HG03520 (cell line): ENCODE measurements around the gene CLEC18B.
"Not testable (repeated sequence)": the region's sequence is repeated elsewhere in the genome, so short reads cannot be mapped to it uniquely, and the experiment has no call there.

Source experiments
- ATAC-seq: cut with Tn5 transposase; IDR thresholded peaks from one replicate; pipeline ENCODE4 v1.9.1; 2021; ENCODE audit warnings: mild to moderate bottlenecking, moderate library complexity; ENCODE audit not compliant: unreplicated experiment

CLEC18B gene

DNA sequence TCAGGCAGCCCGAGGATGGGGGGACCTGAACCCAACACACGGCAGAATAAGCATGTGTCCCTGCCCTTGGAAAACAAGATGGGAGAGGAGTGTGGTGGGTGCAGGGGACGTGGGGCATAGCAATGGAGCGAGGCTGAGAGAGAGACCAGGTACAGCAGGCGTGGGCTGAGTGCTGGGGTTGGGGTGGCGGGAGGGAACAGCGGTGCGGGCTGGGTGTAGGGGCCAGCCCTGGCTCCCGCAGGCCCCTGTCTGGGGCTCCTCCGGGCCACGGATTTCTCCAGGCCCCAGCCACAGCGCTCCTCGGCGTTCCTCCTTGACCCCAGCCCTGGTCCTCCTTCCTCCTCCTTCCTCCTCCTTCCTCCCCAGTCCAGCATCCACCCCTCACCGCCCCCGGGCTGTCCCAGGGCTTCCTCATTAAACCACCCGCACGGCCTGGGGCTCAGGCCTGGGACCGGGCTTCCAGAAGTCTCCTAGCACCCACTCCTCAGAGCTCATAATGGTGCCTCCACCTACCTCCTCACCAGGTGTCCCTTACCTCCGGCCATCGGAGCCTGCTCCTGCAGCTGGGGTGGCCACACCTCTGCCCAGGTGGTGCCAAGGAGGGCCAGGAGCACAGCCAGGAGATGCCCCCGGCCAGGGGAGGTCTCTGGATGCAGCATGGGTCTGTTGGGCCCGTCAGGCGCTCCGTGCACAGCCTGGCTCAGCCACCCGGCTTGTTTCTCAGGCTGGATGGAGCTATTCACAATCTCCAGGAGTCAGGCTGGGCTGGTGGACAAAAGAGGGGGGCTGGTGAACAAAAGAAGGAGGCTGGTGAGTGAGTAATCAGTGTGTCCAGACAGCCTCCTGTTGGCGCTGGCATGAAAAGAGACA lies at the start of gene CLEC18B:
Gene CLEC18B, minus strand, starts transcription at position 867 of the 870 bp plus-strand sequence. Its CDS starts 208 bp downstream, at position 659.
- not testable (repeated sequence) for ATAC-seq

DNA sequence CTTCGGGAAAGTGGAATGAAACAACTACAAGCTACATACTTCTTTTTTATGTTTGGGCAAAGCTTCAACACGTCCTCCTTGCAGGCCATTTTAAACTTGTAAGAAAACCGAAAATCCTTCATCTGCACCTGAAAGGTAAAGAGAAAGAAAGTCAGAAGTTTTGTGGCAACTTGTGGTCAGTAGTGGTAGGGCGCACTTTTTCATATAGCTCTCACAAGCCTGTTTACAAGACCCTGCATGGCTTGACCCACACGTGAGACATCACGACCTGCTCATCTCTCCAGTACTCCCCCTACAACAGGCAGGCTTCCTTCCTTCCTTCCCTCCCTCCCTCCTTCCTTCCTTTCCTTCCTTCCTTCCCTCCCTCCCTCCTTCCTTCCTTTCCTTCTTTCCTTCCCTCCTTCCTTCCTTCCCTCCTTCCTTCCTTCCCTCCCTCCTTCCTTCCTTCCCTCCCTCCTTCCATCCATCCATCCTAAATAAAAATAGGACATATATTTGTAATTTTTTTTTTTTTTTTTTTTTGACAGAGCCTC lies 48.7 kb upstream of the CLEC18B start:
- ATAC-seq: no peak

DNA sequence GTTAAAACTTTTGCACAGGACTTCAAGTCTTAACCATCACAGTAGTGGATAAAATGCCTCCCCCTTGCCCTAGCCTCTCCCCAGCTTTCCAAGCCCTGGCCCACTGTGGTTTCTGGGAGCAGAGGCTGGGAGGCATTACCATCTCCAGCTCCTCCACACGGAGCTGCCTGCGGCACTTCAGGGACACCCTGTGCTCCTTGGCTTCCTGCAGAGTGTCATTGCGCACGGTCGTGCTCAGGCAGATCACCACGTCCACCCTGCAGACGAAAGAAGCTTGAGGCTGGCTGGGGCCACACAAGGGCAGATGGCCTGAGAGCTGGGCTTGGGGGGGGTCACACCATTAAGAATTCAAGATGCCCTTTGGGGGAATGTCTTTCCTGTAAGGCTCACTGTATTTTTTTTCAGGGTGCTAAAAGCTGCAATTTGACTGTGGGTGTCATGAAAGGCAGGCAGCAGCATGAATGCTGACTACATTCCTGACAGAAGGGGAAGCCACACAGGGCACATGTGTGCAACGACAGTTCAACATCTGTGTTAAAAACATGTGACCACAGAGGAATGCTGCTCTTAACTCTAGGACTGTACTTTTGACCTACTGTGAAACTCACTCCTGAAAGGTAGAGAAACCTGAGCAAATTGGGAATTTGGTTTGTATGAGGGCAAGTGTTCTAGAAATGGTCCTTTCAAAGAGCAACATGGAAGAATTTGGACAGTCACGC lies 47.7 kb upstream of the CLEC18B start:
- ATAC-seq: no peak

DNA sequence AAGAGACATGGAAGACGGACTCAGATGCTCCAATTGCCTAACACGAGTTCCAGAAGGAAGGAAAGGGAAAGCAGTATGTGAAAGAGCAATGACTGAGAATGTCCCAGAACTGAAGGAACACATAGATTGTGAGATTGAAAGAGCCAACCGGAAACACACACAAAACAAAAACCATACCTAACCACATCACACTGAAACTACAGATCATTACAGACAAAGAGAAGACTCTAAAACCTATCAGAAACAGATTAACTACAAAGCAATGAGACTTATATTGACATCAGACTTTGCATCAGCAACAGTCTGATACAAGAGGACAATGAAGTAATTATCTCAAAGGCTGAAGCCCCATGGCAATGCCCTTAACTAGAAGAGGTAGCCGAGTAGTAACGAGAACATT lies 45.6 kb upstream of the CLEC18B start:
- no peak for ATAC-seq

DNA sequence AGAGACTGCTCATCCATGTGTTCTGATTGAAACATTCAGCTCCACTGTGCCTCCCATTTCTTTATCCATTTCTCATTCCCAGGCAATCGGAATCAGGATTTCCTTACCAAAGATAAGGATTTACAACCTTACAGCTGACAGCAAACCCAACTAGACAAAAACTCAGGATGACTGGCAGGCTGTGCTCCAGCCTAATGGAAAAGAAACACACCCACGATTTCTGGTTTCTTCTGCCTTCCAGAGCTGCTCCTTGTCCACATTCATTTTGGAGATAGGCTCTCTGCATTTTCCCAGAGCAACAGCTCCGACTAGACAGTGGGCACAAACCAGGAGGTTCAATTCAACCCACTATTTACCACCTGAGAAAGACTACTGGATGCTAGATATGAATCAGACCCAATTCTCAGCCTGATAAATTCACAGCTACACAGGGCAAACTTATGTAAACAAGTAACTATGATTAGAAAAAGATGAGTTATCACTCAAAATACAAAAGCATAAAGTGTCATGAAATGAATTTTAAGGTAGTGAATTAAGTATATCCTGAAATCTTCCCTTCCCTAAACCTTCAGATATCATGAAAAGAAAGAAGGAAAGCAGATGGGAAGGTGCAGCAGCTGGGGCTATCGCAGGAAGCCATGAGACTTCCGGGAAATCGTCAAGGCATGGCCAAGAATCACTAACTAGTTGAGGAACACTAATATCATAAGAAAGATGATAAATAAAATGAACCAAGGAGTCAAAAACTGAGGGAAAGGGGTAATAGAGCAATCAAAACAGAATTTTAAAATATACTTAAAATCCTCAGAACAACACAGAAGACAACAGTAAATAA lies 44.8 kb upstream of the CLEC18B start:
- no peak for ATAC-seq

- no peak for ATAC-seq
These were observed 44.0 kb upstream of the CLEC18B start for GRCh38 chr16:74465281-74465680.

- no peak for ATAC-seq
These were observed 42.6 kb upstream of the CLEC18B start for GRCh38 chr16:74463888-74464287.

DNA sequence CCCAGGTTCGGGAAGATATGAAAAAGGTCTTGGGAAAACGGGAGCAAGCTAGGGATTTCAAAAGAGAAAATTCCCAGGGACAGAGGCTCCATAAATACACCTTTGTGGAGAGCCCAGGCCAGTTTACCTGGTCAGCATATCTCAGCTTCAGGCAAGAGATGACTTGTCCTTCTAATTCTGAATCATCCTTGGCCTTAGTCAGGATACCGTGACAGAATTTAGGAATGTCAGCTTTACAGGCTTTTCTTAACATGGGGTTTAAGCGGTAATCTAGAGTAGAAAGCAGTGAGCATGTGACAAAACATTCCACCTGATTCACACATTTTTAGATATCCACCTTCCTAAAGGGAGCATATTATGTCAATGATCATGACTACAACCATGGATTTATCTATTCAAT lies 41.1 kb upstream of the CLEC18B start:
- no peak for ATAC-seq

DNA sequence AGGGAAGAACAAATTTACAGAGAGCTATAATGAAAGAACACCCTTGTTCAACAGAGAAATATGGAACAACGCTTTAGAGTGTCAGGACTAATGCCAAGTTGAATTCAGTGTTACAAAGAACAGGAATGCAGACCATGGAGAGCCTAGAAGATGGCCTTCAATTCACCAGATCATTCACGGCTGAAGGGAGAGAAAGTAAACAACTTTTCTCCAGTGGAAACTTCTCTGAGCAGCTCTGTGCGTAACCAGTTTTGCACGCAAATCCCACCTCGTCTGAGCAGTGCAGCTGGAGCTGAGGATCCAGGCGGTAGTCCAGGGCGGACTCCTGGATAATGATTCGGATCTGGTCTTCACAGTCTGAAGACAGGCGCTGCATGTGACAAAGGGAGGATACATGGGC lies 40.5 kb upstream of the CLEC18B start:
- ATAC-seq: no peak

- no peak for ATAC-seq
These were observed 39.3 kb upstream of the CLEC18B start for GRCh38 chr16:74460542-74460941.

GRCh38 chr16:74456290-74456625 lies 35.0 kb upstream of the CLEC18B start:
- no peak for ATAC-seq

- ATAC-seq: no peak
These were observed 34.5 kb upstream of the CLEC18B start for GRCh38 chr16:74455619-74456289.

- no peak for ATAC-seq
These were observed 33.9 kb upstream of the CLEC18B start for GRCh38 chr16:74455213-74455612.

DNA sequence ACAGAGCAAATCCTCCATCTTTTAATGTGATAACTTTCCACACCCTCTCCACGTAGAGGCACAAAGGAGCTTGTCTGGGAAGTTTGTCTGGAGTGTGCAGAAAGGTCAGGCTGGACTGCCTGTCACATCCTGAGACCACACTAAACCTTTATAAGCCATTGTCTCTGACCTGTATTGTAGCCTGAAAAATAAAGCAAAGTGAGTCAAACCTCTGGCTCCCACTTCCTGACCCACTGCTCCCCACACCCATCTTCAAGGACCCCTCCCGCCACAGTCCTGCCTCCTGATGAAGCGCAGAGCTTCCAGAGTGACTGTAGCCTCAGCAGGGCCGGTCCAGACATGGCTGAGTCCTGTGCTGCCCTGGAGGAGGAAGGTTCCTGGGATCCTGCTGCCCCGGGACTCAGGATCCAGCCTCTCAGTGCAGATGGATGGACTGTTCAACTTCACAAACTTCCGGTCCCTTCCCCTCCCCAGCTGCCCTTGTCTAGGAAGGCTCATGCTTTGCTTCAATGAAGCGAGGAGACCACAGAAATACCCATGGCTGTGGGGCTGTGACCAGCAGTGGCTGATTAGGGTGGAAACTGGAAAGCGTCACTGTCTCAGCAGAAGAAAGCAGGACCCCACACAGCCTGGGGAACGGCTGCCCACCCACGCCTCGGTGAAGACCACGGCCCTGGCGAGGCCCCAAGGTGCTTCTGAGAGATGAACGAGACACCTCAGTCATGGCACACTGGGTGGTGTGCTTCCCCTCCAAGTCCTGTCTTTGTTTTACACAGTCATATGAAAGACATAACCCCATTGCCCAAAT lies 30.9 kb upstream of the CLEC18B start:
- ATAC-seq: peak; percentile 73

DNA sequence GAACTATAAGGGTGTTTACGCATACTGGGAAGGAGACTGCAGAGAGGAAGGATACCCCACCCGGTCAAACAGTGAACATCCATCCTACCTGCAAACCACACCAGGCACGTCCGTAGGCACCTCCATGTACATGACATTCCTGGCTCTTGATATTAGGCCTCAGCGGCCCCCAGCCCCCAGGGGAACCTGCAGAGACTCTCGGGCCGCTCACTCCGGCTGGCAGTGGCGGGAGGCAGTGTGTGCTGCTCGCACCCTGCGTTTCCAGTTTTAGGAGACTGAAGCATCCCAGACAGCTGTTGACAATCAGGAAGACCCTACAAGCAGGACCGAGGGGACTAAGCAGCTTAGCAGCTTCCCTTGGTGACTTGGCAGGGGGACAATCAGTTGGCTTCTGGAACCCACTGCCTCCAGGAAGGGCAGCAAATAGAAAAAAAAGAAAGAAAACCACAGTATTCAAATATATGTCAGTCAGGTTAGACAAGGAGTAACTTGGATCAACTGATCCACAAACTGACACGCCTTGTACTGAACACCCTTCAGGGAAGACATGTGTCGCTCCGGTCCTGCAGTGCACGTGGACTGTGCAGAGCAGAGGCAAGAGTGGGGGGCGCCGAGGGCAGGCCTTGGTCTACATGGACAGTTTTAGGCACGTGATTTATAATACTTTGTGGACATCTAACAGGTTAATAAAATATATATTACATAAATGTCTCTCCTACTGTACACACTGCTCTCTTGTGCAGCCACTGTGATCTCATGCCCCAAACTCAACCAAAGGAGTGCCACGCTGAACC lies 29.9 kb upstream of the CLEC18B start:
- no peak for ATAC-seq

DNA sequence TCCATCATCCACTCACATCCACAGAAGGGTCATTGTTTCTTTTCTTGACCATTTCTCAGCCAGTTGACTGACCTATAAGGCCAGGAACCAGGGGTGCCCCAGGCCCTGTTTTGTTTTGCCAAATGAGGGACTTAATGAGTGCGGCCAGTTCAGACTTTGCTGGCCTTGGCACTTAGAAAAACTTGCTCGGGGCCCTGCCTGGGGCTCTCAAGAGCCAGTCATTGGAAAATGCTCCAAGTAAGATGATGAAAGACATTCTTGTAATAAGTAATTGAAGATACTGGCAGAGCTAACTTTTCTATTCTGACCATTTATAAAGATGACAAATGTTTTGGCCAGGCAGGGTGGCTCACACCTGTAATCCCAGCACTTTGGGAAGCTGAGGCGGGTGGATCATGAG lies 29.0 kb upstream of the CLEC18B start:
- ATAC-seq: no peak

GRCh38 chr16:74449470-74449869 lies 28.2 kb upstream of the CLEC18B start:
- ATAC-seq: no peak

GRCh38 chr16:74448990-74449389 lies 27.7 kb upstream of the CLEC18B start:
- no peak for ATAC-seq

GRCh38 chr16:74447578-74447977 lies 26.3 kb upstream of the CLEC18B start:
- no peak for ATAC-seq
